Activated naive CD4-positive, alpha-beta T cell treated with anti-CD3 and anti-CD28 coated beads, Interleukin-2, amount 50 U/mL, for 24 hours (primary cell): ENCODE measurements around the gene CFAP77.

Experiments
- H3K27ac Mint-ChIP-seq: one replicate; pipeline ENCODE4 v1.8.0; 2021; ENCODE audit warnings: mild to moderate bottlenecking, mixed read lengths
- H3K27me3 Mint-ChIP-seq: one replicate; pipeline ENCODE4 v1.8.0; 2021; ENCODE audit warnings: mixed read lengths
- H3K36me3 Mint-ChIP-seq: one replicate; pipeline ENCODE4 v1.8.0; 2021; ENCODE audit warnings: mixed read lengths
- H3K4me1 Mint-ChIP-seq: one replicate; pipeline ENCODE4 v1.8.0; 2021; ENCODE audit warnings: mixed read lengths
- H3K4me3 Mint-ChIP-seq: one replicate; pipeline ENCODE4 v1.8.0; 2021; ENCODE audit warnings: mild to moderate bottlenecking, mixed read lengths
- H3K9me3 Mint-ChIP-seq: one replicate; pipeline ENCODE4 v1.8.0; 2021; ENCODE audit warnings: mixed read lengths

The CFAP77 gene

DNA sequence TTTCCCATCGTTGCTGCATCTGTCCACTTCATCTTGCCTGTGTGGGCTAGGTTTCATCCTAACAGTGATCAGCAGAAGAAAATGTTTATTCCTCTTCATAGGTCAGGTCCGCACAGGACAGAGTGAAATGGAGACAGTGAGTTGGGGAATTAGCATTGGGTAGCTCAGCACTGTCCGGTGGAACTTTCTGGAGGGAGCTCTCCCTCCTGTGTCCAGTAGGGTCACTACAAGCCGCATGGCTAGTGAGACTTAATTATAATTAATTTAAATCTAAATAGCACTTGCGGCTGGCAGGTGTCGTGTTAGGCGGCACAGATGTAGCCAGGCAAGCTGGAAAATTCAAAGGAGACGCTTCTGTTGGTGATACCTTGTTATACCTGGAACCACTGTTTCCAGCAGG lies 48.4 kb downstream of the CFAP77 start:
- H3K36me3 Mint-ChIP-seq: no peaks in the 10 kb centered on the region
- no peaks in the 10 kb centered on the region for H3K9me3 Mint-ChIP-seq
- no peak overlapping the region for H3K27ac Mint-ChIP-seq
- H3K4me3 Mint-ChIP-seq: no peak overlapping the region
- H3K4me1 Mint-ChIP-seq: no peaks in the 10 kb centered on the region
- H3K27me3 Mint-ChIP-seq: peaks cover 5% of the 10 kb centered on the region

DNA sequence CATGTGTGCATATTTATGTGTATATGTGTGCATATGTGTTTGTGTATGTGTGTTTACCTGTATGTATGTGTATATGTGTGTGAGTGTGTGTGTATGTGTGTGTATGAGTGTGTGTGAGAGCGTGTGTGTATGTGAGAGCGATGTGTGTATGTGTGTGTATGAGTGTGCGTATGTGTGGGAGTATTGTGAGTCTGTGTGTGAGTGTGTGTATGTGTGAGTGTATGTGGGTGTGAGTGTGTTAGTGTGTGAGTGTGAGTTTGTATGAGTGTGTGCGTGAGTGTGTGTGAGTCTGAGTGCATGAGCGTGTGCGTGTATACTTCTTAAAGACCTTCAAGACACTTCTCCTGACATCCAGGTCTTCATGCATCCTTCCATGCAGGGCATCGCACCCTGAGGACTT lies 49.6 kb downstream of the CFAP77 start:
- no peaks in the 10 kb centered on the region for H3K4me1 Mint-ChIP-seq
- no peak overlapping the region for H3K4me3 Mint-ChIP-seq
- no peaks in the 10 kb centered on the region for H3K9me3 Mint-ChIP-seq
- H3K36me3 Mint-ChIP-seq: no peaks in the 10 kb centered on the region
- H3K27ac Mint-ChIP-seq: no peak overlapping the region
- H3K27me3 Mint-ChIP-seq: peaks cover 5% of the 10 kb centered on the region

DNA sequence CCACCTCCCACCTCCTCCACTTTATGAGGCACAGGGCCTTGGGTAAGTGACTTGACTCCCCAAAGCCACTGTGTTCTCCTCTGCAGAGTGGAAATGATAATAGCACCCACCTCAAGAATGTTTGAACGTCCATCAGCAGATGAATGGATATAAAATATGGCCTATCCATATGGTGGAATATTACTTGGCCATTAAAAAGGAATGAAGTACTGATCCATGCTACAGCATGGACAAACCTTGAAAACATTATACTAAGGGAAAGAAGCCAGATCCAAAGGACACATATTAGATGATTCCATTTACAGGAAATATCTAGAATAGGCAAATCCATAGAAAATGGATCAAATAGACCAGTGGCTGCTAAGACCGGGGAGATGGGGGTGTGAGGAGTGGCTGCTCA lies 50.2 kb downstream of the CFAP77 start:
- Mint-ChIP-seq H3K4me1 (no peaks in the 10 kb centered on the region), H3K36me3 (no peaks in the 10 kb centered on the region), H3K27me3 (peaks cover 5% of the 10 kb centered on the region), H3K4me3 (no peak overlapping the region), H3K27ac (no peak overlapping the region), H3K9me3 (no peaks in the 10 kb centered on the region)

DNA sequence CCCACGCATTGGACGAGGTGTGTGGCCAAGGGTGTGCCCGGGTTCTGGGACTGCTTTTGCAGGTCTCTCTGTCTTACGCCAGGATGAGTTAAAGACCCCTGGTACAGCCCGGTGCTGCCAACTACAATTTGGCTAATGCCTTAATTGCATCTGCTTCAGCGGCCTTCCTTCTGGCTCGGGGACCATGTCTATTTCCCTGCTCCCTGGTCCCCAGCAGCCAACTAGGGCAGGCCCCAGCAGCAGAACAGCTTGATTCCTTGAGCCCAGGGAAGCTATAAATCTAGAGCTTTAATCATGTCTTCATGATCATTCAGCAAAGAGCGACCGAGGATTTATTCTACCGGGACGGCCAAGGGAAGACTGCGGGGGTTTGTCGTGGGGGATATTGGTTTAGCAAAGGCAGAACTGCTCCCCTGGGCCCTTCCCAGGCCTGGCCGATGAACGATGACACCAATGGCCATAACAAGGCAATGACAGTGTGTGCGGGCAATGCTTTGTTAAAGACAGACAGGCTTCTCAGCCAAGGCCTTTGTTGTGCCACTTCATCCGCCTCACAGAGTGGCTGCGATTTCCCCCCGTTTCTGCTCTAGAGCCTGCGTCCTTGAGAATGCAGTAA lies 51.4 kb downstream of the CFAP77 start:
- no peaks in the 10 kb centered on the region for H3K4me1 Mint-ChIP-seq
- no peak overlapping the region for H3K4me3 Mint-ChIP-seq
- no peaks in the 10 kb centered on the region for H3K9me3 Mint-ChIP-seq
- H3K36me3 Mint-ChIP-seq: no peaks in the 10 kb centered on the region
- no peak overlapping the region for H3K27ac Mint-ChIP-seq
- peaks cover 5% of the 10 kb centered on the region for H3K27me3 Mint-ChIP-seq

DNA sequence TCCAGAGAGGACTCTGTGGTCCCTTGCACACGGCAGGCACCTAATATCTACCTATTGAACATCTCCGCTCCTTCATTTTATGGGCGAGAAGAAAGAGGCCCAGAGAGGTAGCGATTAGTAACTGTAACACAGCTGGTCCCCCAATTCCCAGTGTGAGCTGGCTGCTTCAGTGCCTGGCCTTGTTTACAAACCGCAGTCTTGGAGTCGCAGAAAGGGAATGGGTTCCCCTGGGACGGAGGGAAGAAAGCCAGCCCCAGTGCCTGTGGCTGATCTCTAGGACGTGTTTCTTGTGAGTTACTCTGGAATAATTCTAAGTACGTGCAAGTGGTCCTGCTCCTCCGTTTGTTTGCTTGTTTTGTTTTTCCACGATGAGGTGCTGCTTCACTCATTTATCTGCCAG lies 52.0 kb downstream of the CFAP77 start:
- peaks cover 5% of the 10 kb centered on the region for H3K27me3 Mint-ChIP-seq
- no peak overlapping the region for H3K4me3 Mint-ChIP-seq
- H3K36me3 Mint-ChIP-seq: no peaks in the 10 kb centered on the region
- no peaks in the 10 kb centered on the region for H3K4me1 Mint-ChIP-seq
- H3K27ac Mint-ChIP-seq: no peak overlapping the region
- no peaks in the 10 kb centered on the region for H3K9me3 Mint-ChIP-seq

DNA sequence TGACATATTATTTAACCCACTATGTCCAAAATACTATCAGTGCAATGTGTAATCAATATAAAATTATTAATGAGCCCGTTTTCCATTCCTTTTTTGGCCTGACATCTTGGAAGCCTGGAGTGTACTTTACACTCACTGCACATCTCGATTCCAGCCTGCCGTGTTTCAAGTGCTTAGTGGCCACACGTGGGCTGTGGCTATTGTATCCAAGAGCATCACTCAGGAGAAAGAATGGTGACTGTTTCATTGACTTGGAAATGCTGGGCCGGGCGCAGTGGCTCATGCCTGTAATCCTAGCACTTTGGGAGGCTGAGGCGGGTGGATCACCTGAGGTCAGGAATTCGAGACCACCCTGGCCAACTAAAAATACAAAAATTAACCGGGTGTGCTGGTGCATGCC lies 54.5 kb downstream of the CFAP77 start:
- Mint-ChIP-seq H3K4me3 (no peak overlapping the region), H3K27ac (no peak overlapping the region), H3K36me3 (no peaks in the 10 kb centered on the region), H3K27me3 (peaks cover 5% of the 10 kb centered on the region), H3K9me3 (no peaks in the 10 kb centered on the region), H3K4me1 (no peaks in the 10 kb centered on the region)

DNA sequence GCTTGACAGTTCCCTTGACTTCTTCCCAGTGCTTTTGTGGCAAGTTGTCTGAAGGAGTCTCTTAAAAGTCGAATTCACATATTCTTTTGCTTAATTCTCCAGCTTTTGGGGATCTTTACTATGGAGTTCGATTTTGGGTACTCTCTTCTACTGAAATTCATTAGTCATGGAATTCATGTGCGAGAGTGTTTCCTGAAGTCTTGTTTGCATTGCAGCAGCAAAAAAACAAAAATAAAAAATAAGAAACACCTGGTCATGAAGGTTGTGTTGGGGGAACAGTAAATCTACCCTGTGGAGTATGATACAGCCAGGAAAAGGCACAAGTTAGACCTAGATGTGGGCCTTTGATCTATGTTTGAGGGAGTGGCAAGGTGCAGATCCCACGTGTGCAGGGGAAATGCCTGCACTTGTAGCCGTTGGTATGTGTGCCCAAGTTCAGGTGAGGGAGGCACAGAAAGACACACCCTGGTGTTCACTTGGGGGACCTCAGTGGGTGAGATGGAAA lies 55.2 kb downstream of the CFAP77 start:
- no peaks in the 10 kb centered on the region for H3K36me3 Mint-ChIP-seq
- H3K9me3 Mint-ChIP-seq: no peaks in the 10 kb centered on the region
- H3K4me3 Mint-ChIP-seq: no peak overlapping the region
- no peaks in the 10 kb centered on the region for H3K4me1 Mint-ChIP-seq
- no peak overlapping the region for H3K27ac Mint-ChIP-seq
- peaks cover 5% of the 10 kb centered on the region for H3K27me3 Mint-ChIP-seq

DNA sequence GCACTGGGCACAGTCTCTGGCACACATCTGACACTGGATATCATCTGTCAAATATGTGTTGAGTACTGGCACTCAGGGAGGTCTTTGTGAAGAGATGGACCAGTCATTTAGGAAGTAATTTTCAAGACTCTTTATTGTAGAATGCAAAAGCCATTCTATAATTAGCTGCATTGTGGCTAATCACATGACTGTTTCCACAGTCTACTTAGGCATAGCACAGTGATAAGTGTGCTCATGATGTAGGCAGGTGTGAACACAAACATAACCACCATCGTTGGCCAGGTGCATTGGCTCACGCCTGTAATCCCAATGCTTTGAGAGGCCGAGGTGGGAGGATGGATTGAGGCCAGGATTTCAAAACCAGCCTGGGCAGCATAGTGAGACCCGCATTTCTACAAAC lies 62.2 kb downstream of the CFAP77 start:
- H3K27me3 Mint-ChIP-seq: peaks cover 5% of the 10 kb centered on the region
- no peaks in the 10 kb centered on the region for H3K36me3 Mint-ChIP-seq
- no peak overlapping the region for H3K4me3 Mint-ChIP-seq
- H3K4me1 Mint-ChIP-seq: no peaks in the 10 kb centered on the region
- H3K9me3 Mint-ChIP-seq: no peaks in the 10 kb centered on the region
- H3K27ac Mint-ChIP-seq: no peak overlapping the region

DNA sequence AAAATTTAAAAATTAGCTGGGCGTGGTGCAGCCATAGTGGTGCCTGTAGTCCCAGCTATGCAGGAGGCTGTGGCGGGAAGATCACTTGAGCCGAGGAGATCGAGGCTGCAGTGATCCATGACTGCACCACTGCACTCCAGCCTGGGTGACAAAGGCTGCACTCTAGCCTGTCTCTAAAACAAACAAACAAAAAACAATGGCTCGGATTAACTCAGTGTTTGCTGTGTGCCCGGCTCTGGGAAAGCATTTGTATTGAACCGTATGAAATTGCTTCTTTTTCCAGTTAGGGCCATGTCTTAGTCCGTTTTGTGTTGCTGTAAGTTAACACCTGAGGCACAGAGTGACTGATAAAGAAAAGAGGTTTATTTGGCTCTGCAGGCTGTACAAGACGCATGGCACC lies 62.6 kb downstream of the CFAP77 start:
- H3K4me3 Mint-ChIP-seq: no peak overlapping the region
- H3K9me3 Mint-ChIP-seq: no peaks in the 10 kb centered on the region
- no peak overlapping the region for H3K27ac Mint-ChIP-seq
- H3K27me3 Mint-ChIP-seq: peaks cover 1% of the 10 kb centered on the region
- H3K4me1 Mint-ChIP-seq: no peaks in the 10 kb centered on the region
- no peaks in the 10 kb centered on the region for H3K36me3 Mint-ChIP-seq

DNA sequence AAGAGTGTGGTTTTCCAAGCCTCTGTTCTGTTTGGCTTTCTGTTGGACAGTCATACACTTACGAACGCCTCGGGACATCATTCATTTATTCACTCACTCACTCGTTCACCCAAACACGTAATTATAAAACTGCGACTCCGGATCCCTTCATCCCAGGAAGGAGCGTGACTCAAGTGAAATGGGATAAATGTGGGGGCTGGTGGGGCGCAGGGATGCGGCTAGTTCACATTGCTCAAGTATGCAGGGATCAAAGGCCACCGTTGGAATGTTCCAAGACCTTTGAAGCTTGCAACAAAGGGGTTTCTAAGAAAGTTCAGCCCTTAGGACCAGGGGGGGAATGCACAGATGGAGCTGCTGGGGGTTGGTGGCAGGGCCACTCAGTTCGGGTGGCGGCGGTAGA lies 64.2 kb downstream of the CFAP77 start:
- H3K9me3 Mint-ChIP-seq: no peaks in the 10 kb centered on the region
- peaks cover 3% of the 10 kb centered on the region for H3K27me3 Mint-ChIP-seq
- H3K27ac Mint-ChIP-seq: peak overlapping the region; percentile 32
- no peaks in the 10 kb centered on the region for H3K4me1 Mint-ChIP-seq
- H3K4me3 Mint-ChIP-seq: no peak overlapping the region
- no peaks in the 10 kb centered on the region for H3K36me3 Mint-ChIP-seq

DNA sequence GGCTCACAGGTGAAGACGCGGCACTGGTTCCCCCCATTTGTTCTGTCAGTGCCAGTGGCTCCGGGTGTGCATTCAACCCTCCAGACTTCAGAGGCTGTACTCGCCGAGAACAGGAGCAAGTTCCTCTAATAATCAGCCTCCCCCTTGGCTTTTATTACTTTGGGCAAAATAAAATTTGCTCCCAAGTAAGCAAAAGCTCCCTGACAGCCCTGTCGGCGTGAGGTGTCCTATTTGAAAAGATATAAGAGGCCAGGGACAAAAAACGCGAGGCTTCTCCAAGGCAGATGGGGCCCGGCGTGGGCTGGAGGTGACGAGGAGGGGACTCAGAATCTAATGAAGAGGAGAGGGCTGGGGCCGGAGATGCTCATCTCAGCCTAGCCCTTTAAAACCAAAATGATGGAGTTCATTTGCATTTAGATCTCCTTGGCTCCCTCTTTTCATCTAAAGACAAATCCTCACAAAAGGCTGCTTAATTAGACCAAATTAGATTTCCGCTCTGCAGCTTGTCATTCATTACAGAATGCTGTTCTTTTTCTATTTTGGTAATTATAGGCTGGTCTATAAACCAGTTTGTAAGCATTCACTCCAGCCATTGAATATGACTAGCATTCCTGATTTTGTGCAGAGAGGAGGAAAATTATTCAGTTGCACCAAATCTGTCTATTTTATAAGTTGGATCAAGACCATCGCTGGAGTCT lies 68.5 kb downstream of the CFAP77 start:
- Mint-ChIP-seq H3K27me3 (peaks cover 10% of the 10 kb centered on the region), H3K9me3 (no peaks in the 10 kb centered on the region), H3K36me3 (no peaks in the 10 kb centered on the region), H3K4me3 (no peak overlapping the region), H3K27ac (no peak overlapping the region), H3K4me1 (no peaks in the 10 kb centered on the region)

DNA sequence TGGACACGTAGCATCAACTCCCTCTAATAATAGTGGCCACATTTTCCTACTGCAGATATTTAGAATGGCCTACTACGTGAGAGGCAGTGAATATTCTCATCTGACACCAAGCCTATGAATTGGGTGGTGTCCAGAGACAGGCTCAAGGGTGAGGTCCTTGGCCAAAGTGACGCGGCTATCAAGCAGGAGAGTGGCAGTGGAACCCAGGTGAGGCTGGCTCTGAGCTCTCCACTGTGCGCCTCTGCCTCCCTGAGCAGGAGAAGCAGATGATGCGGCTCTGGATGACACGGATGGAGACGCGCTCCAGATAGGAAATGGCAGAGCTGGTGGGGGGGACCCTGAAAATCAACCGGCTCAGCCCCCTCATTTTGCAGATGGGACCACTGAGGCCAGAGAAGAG lies 69.7 kb downstream of the CFAP77 start:
- no peaks in the 10 kb centered on the region for H3K36me3 Mint-ChIP-seq
- H3K27ac Mint-ChIP-seq: no peak overlapping the region
- peaks cover 8% of the 10 kb centered on the region for H3K27me3 Mint-ChIP-seq
- H3K9me3 Mint-ChIP-seq: no peaks in the 10 kb centered on the region
- H3K4me3 Mint-ChIP-seq: no peak overlapping the region
- H3K4me1 Mint-ChIP-seq: no peaks in the 10 kb centered on the region

DNA sequence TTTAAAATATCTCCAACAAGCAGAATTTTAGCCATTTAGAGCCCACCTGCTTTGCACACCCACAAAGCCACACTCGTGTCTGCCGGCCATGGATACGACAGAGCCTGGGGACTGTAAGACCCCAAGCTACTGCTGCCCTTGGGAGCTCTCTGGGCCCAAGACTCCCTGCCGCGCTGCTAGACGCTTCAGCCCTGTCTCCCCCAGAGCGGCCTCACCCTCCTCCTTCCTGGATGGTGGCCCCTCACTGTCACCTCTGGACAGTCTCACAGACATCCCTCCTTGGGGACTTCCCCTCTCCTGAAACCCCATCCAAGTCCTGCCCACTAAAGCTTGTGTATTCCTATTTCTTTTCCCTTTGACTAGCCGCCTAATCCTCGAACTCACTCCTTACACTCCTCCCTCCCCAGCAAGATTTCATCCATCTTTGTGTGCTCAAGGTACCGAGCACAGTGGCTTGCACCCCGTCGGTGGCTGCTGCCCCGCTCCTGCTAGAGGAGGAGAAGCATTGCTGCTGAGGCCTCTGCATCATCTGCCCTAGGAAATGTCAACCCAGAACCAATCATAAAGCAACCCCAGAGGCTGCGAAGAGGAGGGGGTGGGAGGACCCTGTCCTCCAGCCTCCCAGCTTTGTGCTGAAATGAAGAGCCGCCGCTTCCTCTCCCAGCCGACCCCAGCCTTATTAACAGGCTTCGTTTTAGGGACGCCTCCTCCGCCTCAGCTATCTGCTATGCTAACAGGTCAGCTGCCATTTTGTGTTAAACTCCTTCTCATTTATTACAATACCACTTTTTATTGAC lies 71.2 kb downstream of the CFAP77 start:
- H3K27ac Mint-ChIP-seq: peak overlapping the region; percentile 1
- H3K4me3 Mint-ChIP-seq: no peak overlapping the region
- no peaks in the 10 kb centered on the region for H3K4me1 Mint-ChIP-seq
- H3K27me3 Mint-ChIP-seq: peaks cover 8% of the 10 kb centered on the region
- no peaks in the 10 kb centered on the region for H3K36me3 Mint-ChIP-seq
- no peaks in the 10 kb centered on the region for H3K9me3 Mint-ChIP-seq

DNA sequence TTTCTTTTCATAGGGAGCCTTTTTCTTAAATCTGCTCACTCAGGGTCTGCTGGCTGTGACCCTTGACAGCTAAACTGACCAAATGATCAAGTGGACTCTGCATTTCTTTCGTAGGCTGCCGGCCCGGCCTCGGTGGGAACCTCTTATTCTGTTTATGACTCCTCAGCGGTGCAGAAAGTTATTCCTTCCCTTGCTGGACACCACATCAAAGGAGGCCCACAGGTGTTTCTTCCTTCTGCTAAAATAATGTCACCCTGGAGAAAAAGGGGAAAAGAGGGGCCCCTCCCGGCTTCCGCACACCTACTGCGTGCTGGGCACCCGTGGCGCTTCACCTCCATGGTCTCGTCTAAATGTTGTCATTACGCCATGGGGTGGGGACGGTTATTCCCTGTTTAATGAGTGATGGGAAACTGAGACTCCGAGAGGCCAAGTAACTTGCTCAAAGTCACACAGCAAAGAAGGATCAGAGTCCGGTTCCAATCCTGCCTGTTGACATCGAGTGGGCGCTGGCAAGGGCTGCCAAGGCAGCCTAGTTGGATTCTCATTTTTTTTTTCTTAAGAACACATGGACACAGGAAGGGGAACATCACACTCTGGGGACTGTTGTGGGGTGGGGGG lies 72.3 kb downstream of the CFAP77 start:
- Mint-ChIP-seq H3K27me3 (peaks cover 11% of the 10 kb centered on the region), H3K4me3 (no peak overlapping the region), H3K36me3 (no peaks in the 10 kb centered on the region), H3K27ac (peak overlapping the region; percentile 17), H3K9me3 (no peaks in the 10 kb centered on the region), H3K4me1 (peaks cover 8% of the 10 kb centered on the region)

DNA sequence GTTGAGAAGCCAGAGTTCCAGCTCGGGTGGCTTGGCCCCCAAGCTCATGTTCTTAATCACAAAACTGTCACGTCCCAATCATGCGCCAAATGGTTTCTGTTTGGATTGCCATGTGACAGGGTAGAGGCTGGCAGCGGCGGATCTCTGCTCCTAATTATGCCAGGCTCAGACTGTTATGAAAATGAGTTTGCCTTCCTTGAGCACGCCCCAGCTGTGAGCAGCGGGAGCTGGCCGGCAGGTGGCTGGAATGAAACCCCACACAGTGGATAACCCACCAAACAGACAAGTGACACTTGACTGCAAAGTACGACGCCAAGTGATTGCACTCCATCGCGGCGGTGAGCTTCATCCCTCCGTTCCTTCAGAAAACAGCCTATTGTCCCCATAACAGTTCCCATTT lies 75.4 kb downstream of the CFAP77 start:
- H3K36me3 Mint-ChIP-seq: no peaks in the 10 kb centered on the region
- H3K27me3 Mint-ChIP-seq: peaks cover 22% of the 10 kb centered on the region
- H3K9me3 Mint-ChIP-seq: no peaks in the 10 kb centered on the region
- no peak overlapping the region for H3K4me3 Mint-ChIP-seq
- peaks cover 29% of the 10 kb centered on the region for H3K4me1 Mint-ChIP-seq
- H3K27ac Mint-ChIP-seq: no peak overlapping the region
